ENCODE measurements around the gene LPCAT1. TPM values are rescaled to one million over a fixed set of nuclear protein-coding genes. Genes with fewer than 3 reads are reported as not detected.
A peak's percentile ranks its signal among the peaks of the same experiment; 100 is the strongest.

Gene LPCAT1
- total and polyA plus RNA-seq, 10 of the 15 experiments (the other 5 are each of a cell fraction or from before 2014, with no cell fraction given) = 2.3 to 109 (median 72.7) TPM

DNA sequence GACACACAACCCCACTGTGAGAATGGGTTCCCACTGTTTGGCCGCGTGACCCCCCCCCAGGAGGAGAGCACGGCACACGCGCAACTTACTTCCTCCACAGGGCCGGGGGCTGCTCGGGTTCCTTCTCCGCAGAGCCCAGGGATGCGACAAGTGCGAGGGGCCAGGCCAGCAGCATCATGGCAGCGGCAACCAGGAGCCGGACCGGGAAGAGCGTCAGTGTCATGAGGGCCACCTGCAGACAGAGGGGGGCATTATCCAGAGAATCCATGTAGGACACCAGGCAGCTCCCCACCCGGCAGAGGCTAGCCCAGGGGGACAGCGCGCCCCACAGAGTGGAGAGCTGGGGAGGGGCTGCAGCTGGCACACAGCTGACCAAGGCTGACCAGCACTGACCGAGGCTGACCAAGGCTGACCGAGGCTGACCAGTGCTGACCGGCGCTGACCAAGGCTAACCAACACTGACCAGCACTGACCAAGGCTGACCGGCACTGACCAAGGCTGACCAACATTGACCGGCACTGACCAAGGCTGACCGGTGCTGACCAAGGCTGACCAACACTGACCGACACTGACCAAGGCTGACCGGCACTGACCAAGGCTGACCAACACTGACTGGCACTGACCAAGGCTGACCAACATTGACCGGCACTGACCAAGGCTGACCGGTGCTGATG is 22.3 kb downstream of the LPCAT1 start (continued):
- TF ChIP-seq DPF2 (IDR thresholded peaks at IDR 0.05) = no peak
- TF ChIP-seq ZNF274 (IDR thresholded peaks at IDR 0.05; ENCODE audit: insufficient read depth, insufficient read length) = no peak
- no peak for TF ChIP-seq WRNIP1 (IDR thresholded peaks at IDR 0.05; ENCODE audit: borderline replicate concordance, low read depth, low read length)
- TF ChIP-seq ZNF384 (IDR thresholded peaks at IDR 0.05; ENCODE audit: borderline replicate concordance, low read depth, low read length) = no peak
- TF ChIP-seq MEF2B (IDR thresholded peaks at IDR 0.05; ENCODE audit: partially characterized antibody, poor library complexity, severe bottlenecking) = no peak
- TF ChIP-seq, protein P1, sequence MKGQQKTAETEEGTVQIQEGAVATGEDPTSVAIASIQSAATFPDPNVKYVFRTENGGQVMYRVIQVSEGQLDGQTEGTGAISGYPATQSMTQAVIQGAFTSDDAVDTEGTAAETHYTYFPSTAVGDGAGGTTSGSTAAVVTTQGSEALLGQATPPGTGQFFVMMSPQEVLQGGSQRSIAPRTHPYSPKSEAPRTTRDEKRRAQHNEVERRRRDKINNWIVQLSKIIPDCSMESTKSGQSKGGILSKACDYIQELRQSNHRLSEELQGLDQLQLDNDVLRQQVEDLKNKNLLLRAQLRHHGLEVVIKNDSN (IDR thresholded peaks at IDR 0.05; ENCODE audit: borderline replicate concordance, extremely low read length, insufficient read depth, low read depth, low read length) = no peak
- no peak for TF ChIP-seq EP300 (IDR thresholded peaks at IDR 0.05; ENCODE audit: borderline replicate concordance in 1 of 2, control insufficient read depth in 1 of 2, low read depth in 2 of 2, low read length in 2 of 2)
- no peak for TF ChIP-seq MTA3 (IDR thresholded peaks at IDR 0.05; ENCODE audit: borderline replicate concordance, low read length)
- 0 out of 3 replicates have a peak, but pooled peaks have one; percentile 25 for TF ChIP-seq POU2F2 (IDR thresholded peaks at IDR 0.05; ENCODE audit: borderline replicate concordance, low read depth, low read length)
- TF ChIP-seq, protein P2, sequence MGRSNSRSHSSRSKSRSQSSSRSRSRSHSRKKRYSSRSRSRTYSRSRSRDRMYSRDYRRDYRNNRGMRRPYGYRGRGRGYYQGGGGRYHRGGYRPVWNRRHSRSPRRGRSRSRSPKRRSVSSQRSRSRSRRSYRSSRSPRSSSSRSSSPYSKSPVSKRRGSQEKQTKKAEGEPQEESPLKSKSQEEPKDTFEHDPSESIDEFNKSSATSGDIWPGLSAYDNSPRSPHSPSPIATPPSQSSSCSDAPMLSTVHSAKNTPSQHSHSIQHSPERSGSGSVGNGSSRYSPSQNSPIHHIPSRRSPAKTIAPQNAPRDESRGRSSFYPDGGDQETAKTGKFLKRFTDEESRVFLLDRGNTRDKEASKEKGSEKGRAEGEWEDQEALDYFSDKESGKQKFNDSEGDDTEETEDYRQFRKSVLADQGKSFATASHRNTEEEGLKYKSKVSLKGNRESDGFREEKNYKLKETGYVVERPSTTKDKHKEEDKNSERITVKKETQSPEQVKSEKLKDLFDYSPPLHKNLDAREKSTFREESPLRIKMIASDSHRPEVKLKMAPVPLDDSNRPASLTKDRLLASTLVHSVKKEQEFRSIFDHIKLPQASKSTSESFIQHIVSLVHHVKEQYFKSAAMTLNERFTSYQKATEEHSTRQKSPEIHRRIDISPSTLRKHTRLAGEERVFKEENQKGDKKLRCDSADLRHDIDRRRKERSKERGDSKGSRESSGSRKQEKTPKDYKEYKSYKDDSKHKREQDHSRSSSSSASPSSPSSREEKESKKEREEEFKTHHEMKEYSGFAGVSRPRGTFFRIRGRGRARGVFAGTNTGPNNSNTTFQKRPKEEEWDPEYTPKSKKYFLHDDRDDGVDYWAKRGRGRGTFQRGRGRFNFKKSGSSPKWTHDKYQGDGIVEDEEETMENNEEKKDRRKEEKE (IDR thresholded peaks at IDR 0.05) = no peak
- TF ChIP-seq, protein P3, sequence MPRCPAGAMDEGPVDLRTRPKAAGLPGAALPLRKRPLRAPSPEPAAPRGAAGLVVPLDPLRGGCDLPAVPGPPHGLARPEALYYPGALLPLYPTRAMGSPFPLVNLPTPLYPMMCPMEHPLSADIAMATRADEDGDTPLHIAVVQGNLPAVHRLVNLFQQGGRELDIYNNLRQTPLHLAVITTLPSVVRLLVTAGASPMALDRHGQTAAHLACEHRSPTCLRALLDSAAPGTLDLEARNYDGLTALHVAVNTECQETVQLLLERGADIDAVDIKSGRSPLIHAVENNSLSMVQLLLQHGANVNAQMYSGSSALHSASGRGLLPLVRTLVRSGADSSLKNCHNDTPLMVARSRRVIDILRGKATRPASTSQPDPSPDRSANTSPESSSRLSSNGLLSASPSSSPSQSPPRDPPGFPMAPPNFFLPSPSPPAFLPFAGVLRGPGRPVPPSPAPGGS (IDR thresholded peaks at IDR 0.05; ENCODE audit: borderline replicate concordance, insufficient read depth, low read depth, low read length, poor library complexity, severe bottlenecking) = peak; percentile 100
- TF ChIP-seq, protein P4, sequence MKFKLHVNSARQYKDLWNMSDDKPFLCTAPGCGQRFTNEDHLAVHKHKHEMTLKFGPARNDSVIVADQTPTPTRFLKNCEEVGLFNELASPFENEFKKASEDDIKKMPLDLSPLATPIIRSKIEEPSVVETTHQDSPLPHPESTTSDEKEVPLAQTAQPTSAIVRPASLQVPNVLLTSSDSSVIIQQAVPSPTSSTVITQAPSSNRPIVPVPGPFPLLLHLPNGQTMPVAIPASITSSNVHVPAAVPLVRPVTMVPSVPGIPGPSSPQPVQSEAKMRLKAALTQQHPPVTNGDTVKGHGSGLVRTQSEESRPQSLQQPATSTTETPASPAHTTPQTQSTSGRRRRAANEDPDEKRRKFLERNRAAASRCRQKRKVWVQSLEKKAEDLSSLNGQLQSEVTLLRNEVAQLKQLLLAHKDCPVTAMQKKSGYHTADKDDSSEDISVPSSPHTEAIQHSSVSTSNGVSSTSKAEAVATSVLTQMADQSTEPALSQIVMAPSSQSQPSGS (IDR thresholded peaks at IDR 0.05; ENCODE audit: low read length) = no peak
- TF ChIP-seq EGR1 (IDR thresholded peaks at IDR 0.05; ENCODE audit: borderline replicate concordance in 1 of 2, low read depth in 2 of 2, low read length in 2 of 2) = 0 out of 3 replicates have a peak, but pooled peaks of 1 of the 2 experiments have one; percentile 0
- TF ChIP-seq YY1 (IDR thresholded peaks at IDR 0.05; ENCODE audit: low read depth, low read length) = no peak
- TF ChIP-seq, protein P5, sequence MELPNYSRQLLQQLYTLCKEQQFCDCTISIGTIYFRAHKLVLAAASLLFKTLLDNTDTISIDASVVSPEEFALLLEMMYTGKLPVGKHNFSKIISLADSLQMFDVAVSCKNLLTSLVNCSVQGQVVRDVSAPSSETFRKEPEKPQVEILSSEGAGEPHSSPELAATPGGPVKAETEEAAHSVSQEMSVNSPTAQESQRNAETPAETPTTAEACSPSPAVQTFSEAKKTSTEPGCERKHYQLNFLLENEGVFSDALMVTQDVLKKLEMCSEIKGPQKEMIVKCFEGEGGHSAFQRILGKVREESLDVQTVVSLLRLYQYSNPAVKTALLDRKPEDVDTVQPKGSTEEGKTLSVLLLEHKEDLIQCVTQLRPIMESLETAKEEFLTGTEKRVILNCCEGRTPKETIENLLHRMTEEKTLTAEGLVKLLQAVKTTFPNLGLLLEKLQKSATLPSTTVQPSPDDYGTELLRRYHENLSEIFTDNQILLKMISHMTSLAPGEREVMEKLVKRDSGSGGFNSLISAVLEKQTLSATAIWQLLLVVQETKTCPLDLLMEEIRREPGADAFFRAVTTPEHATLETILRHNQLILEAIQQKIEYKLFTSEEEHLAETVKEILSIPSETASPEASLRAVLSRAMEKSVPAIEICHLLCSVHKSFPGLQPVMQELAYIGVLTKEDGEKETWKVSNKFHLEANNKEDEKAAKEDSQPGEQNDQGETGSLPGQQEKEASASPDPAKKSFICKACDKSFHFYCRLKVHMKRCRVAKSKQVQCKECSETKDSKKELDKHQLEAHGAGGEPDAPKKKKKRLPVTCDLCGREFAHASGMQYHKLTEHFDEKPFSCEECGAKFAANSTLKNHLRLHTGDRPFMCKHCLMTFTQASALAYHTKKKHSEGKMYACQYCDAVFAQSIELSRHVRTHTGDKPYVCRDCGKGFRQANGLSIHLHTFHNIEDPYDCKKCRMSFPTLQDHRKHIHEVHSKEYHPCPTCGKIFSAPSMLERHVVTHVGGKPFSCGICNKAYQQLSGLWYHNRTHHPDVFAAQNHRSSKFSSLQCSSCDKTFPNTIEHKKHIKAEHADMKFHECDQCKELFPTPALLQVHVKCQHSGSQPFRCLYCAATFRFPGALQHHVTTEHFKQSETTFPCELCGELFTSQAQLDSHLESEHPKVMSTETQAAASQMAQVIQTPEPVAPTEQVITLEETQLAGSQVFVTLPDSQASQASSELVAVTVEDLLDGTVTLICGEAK (IDR thresholded peaks at IDR 0.05; ENCODE audit: borderline replicate concordance) = no peak
